Measurements from ENCODE around the gene SLC25A28.

SLC25A28 gene

GRCh38 chr10:99619851-99620710 is at the start of gene SLC25A28:
Gene SLC25A28, minus strand, starts transcription at chr10:99620439. Its CDS starts 104 bp downstream, at chr10:99620335.
- DNase-seq: no peak

- DNase-seq: no peak
Observed at GRCh38 chr10:99667108-99667751, 47.0 kb upstream of the SLC25A28 start.

- DNase-seq: no peak
Observed at GRCh38 chr10:99665304-99665703, 45.1 kb upstream of the SLC25A28 start.

- no peak for DNase-seq
Observed at GRCh38 chr10:99661377-99661763, 41.1 kb upstream of the SLC25A28 start.

GRCh38 chr10:99660662-99661376 is 40.6 kb upstream of the SLC25A28 start:
- no peak for DNase-seq

GRCh38 chr10:99659868-99660366 is 39.7 kb upstream of the SLC25A28 start:
- DNase-seq: no peak

- peak; percentile 84 for DNase-seq
Observed at GRCh38 chr10:99659031-99659867, 39.0 kb upstream of the SLC25A28 start, which contains the start of gene ENTPD7. Gene ENTPD7, plus strand, starts transcription at chr10:99659509. Its CDS starts 448 bp downstream, at chr10:99659957.

GRCh38 chr10:99658622-99659030 is 38.4 kb upstream of the SLC25A28 start:
- no peak for DNase-seq

- no peak for DNase-seq
Observed at GRCh38 chr10:99656199-99657064, 36.2 kb upstream of the SLC25A28 start.

GRCh38 chr10:99654390-99655175 is 34.3 kb upstream of the SLC25A28 start:
- DNase-seq: no peak

- no peak for DNase-seq
Observed at GRCh38 chr10:99652800-99653390, 32.7 kb upstream of the SLC25A28 start.

GRCh38 chr10:99648717-99649116 is 28.5 kb upstream of the SLC25A28 start:
- DNase-seq: no peak

- DNase-seq: no peak
Observed at GRCh38 chr10:99647601-99648151, 27.4 kb upstream of the SLC25A28 start.

GRCh38 chr10:99633832-99634231 is 13.6 kb upstream of the SLC25A28 start:
- no peak for DNase-seq

GRCh38 chr10:99631496-99631895 is 11.3 kb upstream of the SLC25A28 start:
- no peak for DNase-seq

GRCh38 chr10:99630991-99631390 is 10.8 kb upstream of the SLC25A28 start:
- DNase-seq: no peak

- no peak for DNase-seq
Observed at GRCh38 chr10:99630433-99630832, 10.2 kb upstream of the SLC25A28 start.

GRCh38 chr10:99629625-99629978 is 9.4 kb upstream of the SLC25A28 start:
- DNase-seq: no peak

- DNase-seq: no peak
Observed at GRCh38 chr10:99628923-99629624, 8.8 kb upstream of the SLC25A28 start.
